K562 (cell line): ENCODE measurements around the gene N4BP2.

Experiments
- GABPB1 ChIP-seq: sonication (generic); formaldehyde crosslinking; IDR thresholded peaks from 2 replicates; pipeline ENCODE4 v1.8.0; 2022; ENCODE audit warnings: mild to moderate bottlenecking, missing genetic modification reagents
- HDAC1 ChIP-seq, 2 experiments: fragments of 450-650 bp; IDR thresholded peaks; 2 replicates each; pipeline ENCODE4 v1.6.1; 2016 to 2017; ENCODE audit warnings: inconsistent platforms in 1 of 2, mild to moderate bottlenecking in 1 of 2, moderate library complexity in 1 of 2
- MEF2D ChIP-seq: conservative IDR thresholded peaks from 2 replicates; pipeline ENCODE4 v1.6.1; 2016; ENCODE audit warnings: low read depth, missing genetic modification characterization, missing compliant biosample characterization
- SMAD3 ChIP-seq: fragments of 450-650 bp; formaldehyde crosslinking; conservative IDR thresholded peaks from 2 replicates; pipeline ENCODE4 v1.4.0; 2020; ENCODE audit warnings: mild to moderate bottlenecking
- SP1 ChIP-seq: sonication (generic); formaldehyde crosslinking; IDR thresholded peaks from 2 replicates; pipeline ENCODE4 v1.8.1; 2022; ENCODE audit warnings: mild to moderate bottlenecking, missing genetic modification reagents
- TF ChIP-seq, protein P1 (sequence below): fragments of 150-350 bp; conservative IDR thresholded peaks from 2 replicates; pipeline ENCODE4 v1.6.1; 2014; ENCODE audit warnings: low read length
- TF ChIP-seq, protein P2 (sequence below): sonication (generic); formaldehyde crosslinking; IDR thresholded peaks from 2 replicates; pipeline ENCODE4 v1.5.0; 2020; ENCODE audit warnings: missing genetic modification reagents

DNA sequence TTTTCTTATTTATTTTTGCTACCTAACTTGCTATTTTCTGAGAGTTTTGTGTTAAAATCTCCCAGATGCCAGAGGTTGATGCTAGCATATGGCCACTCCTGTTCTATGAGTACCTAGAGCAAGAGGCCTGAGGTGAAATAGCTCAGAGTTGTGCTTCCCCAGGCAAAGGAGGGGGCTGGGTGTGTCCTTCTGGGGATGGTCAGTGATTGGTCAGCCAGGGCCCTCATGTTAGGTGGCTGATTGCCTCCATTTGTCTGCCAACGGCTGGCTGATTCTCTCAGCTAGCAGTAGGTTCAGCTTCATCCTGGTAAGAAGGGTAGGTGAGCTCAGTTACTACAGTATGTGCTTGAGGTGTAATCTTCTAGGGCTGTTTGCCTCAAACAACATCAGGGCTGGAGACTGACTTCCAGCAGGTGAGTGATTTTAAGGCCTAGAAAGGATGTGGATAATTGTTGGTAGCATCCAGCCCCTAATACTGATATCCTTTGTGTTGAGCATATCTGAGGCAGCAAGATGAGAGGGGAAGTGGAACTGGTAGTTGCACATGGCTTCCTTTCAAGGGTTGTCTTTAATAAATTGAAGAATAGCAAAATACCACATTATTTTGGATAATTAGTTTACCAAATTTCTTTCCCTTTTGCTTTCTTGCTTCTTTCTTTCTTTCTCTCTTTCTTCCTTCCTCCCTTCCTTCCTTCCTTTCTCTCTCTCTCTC is 77.7 kb downstream of the N4BP2 start:
- TF ChIP-seq MEF2D (tag), result no peak
- TF ChIP-seq HDAC1 (IDR thresholded peaks at IDR 0.05), result no peak
- TF ChIP-seq SMAD3 (CRISPR knock-in tag), result no peak
- no peak for TF ChIP-seq SP1 (CRISPR knock-in tag)
- TF ChIP-seq, protein P1, sequence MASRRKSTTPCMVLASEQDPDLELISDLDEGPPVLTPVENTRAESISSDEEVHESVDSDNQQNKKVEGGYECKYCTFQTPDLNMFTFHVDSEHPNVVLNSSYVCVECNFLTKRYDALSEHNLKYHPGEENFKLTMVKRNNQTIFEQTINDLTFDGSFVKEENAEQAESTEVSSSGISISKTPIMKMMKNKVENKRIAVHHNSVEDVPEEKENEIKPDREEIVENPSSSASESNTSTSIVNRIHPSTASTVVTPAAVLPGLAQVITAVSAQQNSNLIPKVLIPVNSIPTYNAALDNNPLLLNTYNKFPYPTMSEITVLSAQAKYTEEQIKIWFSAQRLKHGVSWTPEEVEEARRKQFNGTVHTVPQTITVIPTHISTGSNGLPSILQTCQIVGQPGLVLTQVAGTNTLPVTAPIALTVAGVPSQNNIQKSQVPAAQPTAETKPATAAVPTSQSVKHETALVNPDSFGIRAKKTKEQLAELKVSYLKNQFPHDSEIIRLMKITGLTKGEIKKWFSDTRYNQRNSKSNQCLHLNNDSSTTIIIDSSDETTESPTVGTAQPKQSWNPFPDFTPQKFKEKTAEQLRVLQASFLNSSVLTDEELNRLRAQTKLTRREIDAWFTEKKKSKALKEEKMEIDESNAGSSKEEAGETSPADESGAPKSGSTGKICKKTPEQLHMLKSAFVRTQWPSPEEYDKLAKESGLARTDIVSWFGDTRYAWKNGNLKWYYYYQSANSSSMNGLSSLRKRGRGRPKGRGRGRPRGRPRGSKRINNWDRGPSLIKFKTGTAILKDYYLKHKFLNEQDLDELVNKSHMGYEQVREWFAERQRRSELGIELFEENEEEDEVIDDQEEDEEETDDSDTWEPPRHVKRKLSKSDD, result no peak
- no peak for TF ChIP-seq GABPB1
- TF ChIP-seq, protein P2, sequence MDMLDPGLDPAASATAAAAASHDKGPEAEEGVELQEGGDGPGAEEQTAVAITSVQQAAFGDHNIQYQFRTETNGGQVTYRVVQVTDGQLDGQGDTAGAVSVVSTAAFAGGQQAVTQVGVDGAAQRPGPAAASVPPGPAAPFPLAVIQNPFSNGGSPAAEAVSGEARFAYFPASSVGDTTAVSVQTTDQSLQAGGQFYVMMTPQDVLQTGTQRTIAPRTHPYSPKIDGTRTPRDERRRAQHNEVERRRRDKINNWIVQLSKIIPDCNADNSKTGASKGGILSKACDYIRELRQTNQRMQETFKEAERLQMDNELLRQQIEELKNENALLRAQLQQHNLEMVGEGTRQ (CRISPR knock-in tag), result no peak
